Activated B cell treated with CpG ODN at 0.5 μM for 24 hours (primary cell): ENCODE results near the gene NDUFS4. TPM values are rescaled to one million over a fixed set of nuclear protein-coding genes. Genes with fewer than 3 reads are reported as not detected.

ENCODE experiments used
- ATAC-seq: fragments of 200-7000 bp; cut with Tn5 transposase; one replicate; pipeline ENCODE4 v1.10.0; 2021; ENCODE audit warnings: low read depth, mild to moderate bottlenecking, moderate library complexity
- CTCF ChIA-PET: fragments of 350-600 bp; sonication (Branson Sonifier 250); formaldehyde crosslinking; loops from one replicate; lab custom pipeline; 2021; ENCODE audit warnings: antibody characterized with exemption; lab: Charles Lee
- POLR2A ChIA-PET: fragments of 350-600 bp; sonication (Branson Sonifier 250); formaldehyde crosslinking; loops from one replicate; lab custom pipeline; 2021; ENCODE audit warnings: antibody characterized with exemption; lab: Charles Lee
- DNase-seq: peaks from one replicate; pipeline ENCODE4 v3.0.0; 2022
- H3K27ac Mint-ChIP-seq: one replicate; pipeline ENCODE4 v1.8.0; 2020; ENCODE audit warnings: mixed read lengths
- H3K27me3 Mint-ChIP-seq: one replicate; pipeline ENCODE4 v1.8.0; 2021; ENCODE audit warnings: mixed read lengths
- H3K36me3 Mint-ChIP-seq: one replicate; pipeline ENCODE4 v1.8.0; 2021; ENCODE audit warnings: low read depth, mixed read lengths
- H3K4me1 Mint-ChIP-seq: one replicate; pipeline ENCODE4 v1.8.0; 2021; ENCODE audit warnings: mixed read lengths
- H3K4me3 Mint-ChIP-seq: one replicate; pipeline ENCODE4 v1.8.0; 2020; ENCODE audit warnings: mild to moderate bottlenecking, mixed read lengths
- H3K9me3 Mint-ChIP-seq: one replicate; pipeline ENCODE4 v1.8.0; 2020; ENCODE audit warnings: mixed read lengths
- CTCF ChIP-seq: fragments of 200-600 bp; IDR thresholded peaks from one replicate; pipeline ENCODE4 v1.8.0; 2022; ENCODE audit warnings: antibody characterized with exemption, mild to moderate bottlenecking
- intact Hi-C: fragments of 100-400 bp; cut with micrococcal nuclease; formaldehyde crosslinking; loops from one replicate; pipeline ENCODE4 v1.15.1; 2024
- total RNA-seq: library from RNA; stranded (reverse); gene quantifications from 2 replicates; pipeline ENCODE4 v1.2.3, GENCODE V29; 2022

NDUFS4 gene
- 35.6 and 40.9 TPM in 2 replicates for total RNA-seq

- DNase-seq: peak; percentile 50
- peak within 1 kb of the TSS; percentile 94 for H3K27ac Mint-ChIP-seq
- H3K27me3 Mint-ChIP-seq: peaks cover 14% of the 10 kb centered on the region
- peaks cover 4% of the 10 kb centered on the region for H3K9me3 Mint-ChIP-seq
- intact Hi-C loops: loop anchor here (2.0 to 10.0 kb wide), 4 partner anchors 82 to 750 kb away; partner anchors contain the start of genes ARL15 and MOCS2
- H3K4me1 Mint-ChIP-seq: peaks cover 37% of the 10 kb centered on the region
- ChIA-PET CTCF (no interaction called here), POLR2A (no interaction called here)
- peaks cover 10% of the 10 kb centered on the region for H3K36me3 Mint-ChIP-seq
- peak within 1 kb of the TSS; percentile 100 for H3K4me3 Mint-ChIP-seq
- TF ChIP-seq CTCF: no peak
- ATAC-seq: peak; percentile 93
These were observed at the start of gene NDUFS4 for GRCh38 chr5:53560506-53561191. Gene NDUFS4 (plus strand): TSS chr5:53560639. CDS start chr5:53560663, 24 bp downstream.

GRCh38 chr5:53512539-53512938, 47.9 kb upstream of the NDUFS4 start:
- no peak for TF ChIP-seq CTCF
- peaks cover 3% of the 10 kb centered on the region for H3K36me3 Mint-ChIP-seq
- ATAC-seq (no peak), DNase-seq (no peak)
- no peaks in the 10 kb centered on the region for H3K4me1 Mint-ChIP-seq
- peaks cover 25% of the 10 kb centered on the region for H3K9me3 Mint-ChIP-seq
- ChIA-PET CTCF (no interaction called here), POLR2A (no interaction called here)
- H3K27ac Mint-ChIP-seq: no peak overlapping the region
- intact Hi-C loops: no loop called here
- H3K4me3 Mint-ChIP-seq: no peak overlapping the region
- no peaks in the 10 kb centered on the region for H3K27me3 Mint-ChIP-seq

- POLR2A ChIA-PET: no interaction called here
- no peak for TF ChIP-seq CTCF
These were observed 44.5 kb upstream of the NDUFS4 start for GRCh38 chr5:53515988-53516387.

GRCh38 chr5:53520813-53521212, 39.6 kb upstream of the NDUFS4 start:
- ATAC-seq: no peak
- POLR2A ChIA-PET: no interaction called here
- H3K4me3 Mint-ChIP-seq: no peak overlapping the region

More at GRCh38 chr5:53515988-53516387, 44.5 kb upstream of the NDUFS4 start:
- intact Hi-C loops: no loop called here
- no peaks in the 10 kb centered on the region for H3K27me3 Mint-ChIP-seq
- no peaks in the 10 kb centered on the region for H3K36me3 Mint-ChIP-seq
- ATAC-seq: no peak
- H3K27ac Mint-ChIP-seq: no peak overlapping the region
- no peak overlapping the region for H3K4me3 Mint-ChIP-seq
- no peak for DNase-seq
- CTCF ChIA-PET: no interaction called here
- no peaks in the 10 kb centered on the region for H3K4me1 Mint-ChIP-seq
- H3K9me3 Mint-ChIP-seq: peaks cover 10% of the 10 kb centered on the region

More at GRCh38 chr5:53520813-53521212, 39.6 kb upstream of the NDUFS4 start:
- no peaks in the 10 kb centered on the region for H3K4me1 Mint-ChIP-seq
- no peaks in the 10 kb centered on the region for H3K27me3 Mint-ChIP-seq
- H3K36me3 Mint-ChIP-seq: no peaks in the 10 kb centered on the region
- TF ChIP-seq CTCF: no peak
- DNase-seq: no peak
- CTCF ChIA-PET: no interaction called here
- H3K9me3 Mint-ChIP-seq: peaks cover 12% of the 10 kb centered on the region
- intact Hi-C loops: no loop called here
- no peak overlapping the region for H3K27ac Mint-ChIP-seq
